Measurements from ENCODE around the gene TBL3. TPM values are rescaled to one million over a fixed set of nuclear protein-coding genes. Genes with fewer than 3 reads are reported as not detected.

TBL3 gene
- total RNA-seq, 2 donors from 2014 or later = 17.6 to 20.1 TPM

GRCh38 chr16:1991588-1991947 is 19.7 kb downstream of the TBL3 start:
- intact Hi-C loops (cut with DNase I) = no loop called here
- DNase-seq (ENCODE audit: low spot score) = no peak

GRCh38 chr16:1991948-1992703 is 20.3 kb downstream of the TBL3 start:
- intact Hi-C loops (cut with DNase I) = no loop called here
- peak; percentile 98 for DNase-seq (ENCODE audit: low spot score)

- intact Hi-C loops (cut with DNase I) = no loop called here
- DNase-seq (ENCODE audit: low spot score) = no peak
Observed at GRCh38 chr16:1992704-1993317, 21.0 kb downstream of the TBL3 start.

- no peak for DNase-seq (ENCODE audit: low spot score)
- intact Hi-C loops (cut with DNase I) = no loop called here
Observed at GRCh38 chr16:1993731-1994131, 21.9 kb downstream of the TBL3 start.

GRCh38 chr16:1997494-1998359 is 25.9 kb downstream of the TBL3 start:
- no peak for DNase-seq (ENCODE audit: low spot score)
- intact Hi-C loops (cut with DNase I) = no loop called here

GRCh38 chr16:1998360-1998835 is 26.5 kb downstream of the TBL3 start:
- DNase-seq (ENCODE audit: low spot score) = no peak
- intact Hi-C loops (cut with DNase I) = no loop called here

- intact Hi-C loops (cut with DNase I) = no loop called here
Observed at GRCh38 chr16:1998852-1999801, 27.3 kb downstream of the TBL3 start.

GRCh38 chr16:1999866-2000514 is 28.1 kb downstream of the TBL3 start:
- intact Hi-C loops (cut with DNase I) = no loop called here
- DNase-seq (ENCODE audit: low spot score) = no peak

More at GRCh38 chr16:1998852-1999801, 27.3 kb downstream of the TBL3 start:
- no peak for DNase-seq (ENCODE audit: low spot score)

- no peak for DNase-seq (ENCODE audit: low spot score)
- intact Hi-C loops (cut with DNase I) = no loop called here
Observed at GRCh38 chr16:2001035-2001434, 29.2 kb downstream of the TBL3 start.

- intact Hi-C loops (cut with DNase I) = no loop called here
- DNase-seq (ENCODE audit: low spot score) = no peak
Observed at GRCh38 chr16:2001456-2002355, 29.9 kb downstream of the TBL3 start.

GRCh38 chr16:2002406-2003230 is 30.8 kb downstream of the TBL3 start:
- intact Hi-C loops (cut with DNase I) = no loop called here
- no peak for DNase-seq (ENCODE audit: low spot score)

- DNase-seq (ENCODE audit: low spot score) = no peak
Observed at GRCh38 chr16:2003231-2003826, 31.5 kb downstream of the TBL3 start.

GRCh38 chr16:2003827-2004641 is 32.2 kb downstream of the TBL3 start:
- DNase-seq (ENCODE audit: low spot score) = peak; percentile 96
- intact Hi-C loops (cut with DNase I) = no loop called here

More at GRCh38 chr16:2003231-2003826, 31.5 kb downstream of the TBL3 start:
- intact Hi-C loops (cut with DNase I) = no loop called here

GRCh38 chr16:2004795-2005517 is 33.1 kb downstream of the TBL3 start:
- no peak for DNase-seq (ENCODE audit: low spot score)
- intact Hi-C loops (cut with DNase I) = no loop called here

- DNase-seq (ENCODE audit: low spot score) = no peak
- intact Hi-C loops (cut with DNase I) = no loop called here
Observed at GRCh38 chr16:2005646-2006045, 33.8 kb downstream of the TBL3 start.
